Fibroblast of skin of scalp (primary cell): ENCODE data around the gene TEX44.
A peak's percentile ranks its signal among the peaks of the same experiment; 100 is the strongest.

Experiments used
- DNase-seq: peaks from one replicate; pipeline ENCODE4 v3.0.0-alpha.2; 2013

TEX44 gene

GRCh38 chr2:231605607-231606091, 13.0 kb downstream of the TEX44 start:
- DNase-seq, result no peak

GRCh38 chr2:231606941-231607340, 14.3 kb downstream of the TEX44 start:
- no peak for DNase-seq

GRCh38 chr2:231611273-231612108, 18.8 kb downstream of the TEX44 start:
- peak; percentile 73 for DNase-seq

- peak; percentile 80 for DNase-seq
Measured at GRCh38 chr2:231612109-231612455, 19.4 kb downstream of the TEX44 start.

GRCh38 chr2:231612456-231613330, 20.0 kb downstream of the TEX44 start:
- peak; percentile 93 for DNase-seq

- DNase-seq, result peak; percentile 22
Measured at GRCh38 chr2:231613331-231613662, 20.6 kb downstream of the TEX44 start.

GRCh38 chr2:231613663-231614558, 21.2 kb downstream of the TEX44 start:
- peak; percentile 87 for DNase-seq

- no peak for DNase-seq
Measured at GRCh38 chr2:231614559-231615057, 21.9 kb downstream of the TEX44 start.

GRCh38 chr2:231615058-231615671, 22.5 kb downstream of the TEX44 start:
- no peak for DNase-seq

- DNase-seq, result no peak
Measured at GRCh38 chr2:231616296-231616695, 23.6 kb downstream of the TEX44 start.

- no peak for DNase-seq
Measured at GRCh38 chr2:231617059-231617926, 24.6 kb downstream of the TEX44 start.

GRCh38 chr2:231621051-231621879, 28.6 kb downstream of the TEX44 start:
- no peak for DNase-seq

- DNase-seq, result no peak
Measured at GRCh38 chr2:231622963-231623362, 30.3 kb downstream of the TEX44 start.

- DNase-seq, result no peak
Measured at GRCh38 chr2:231626449-231626848, 33.8 kb downstream of the TEX44 start.

- DNase-seq, result peak; percentile 79
Measured at GRCh38 chr2:231627384-231628120, 34.9 kb downstream of the TEX44 start.

- peak; percentile 81 for DNase-seq
Measured at GRCh38 chr2:231632559-231633142, 40.0 kb downstream of the TEX44 start.

GRCh38 chr2:231633241-231633976, 40.7 kb downstream of the TEX44 start:
- DNase-seq, result no peak

GRCh38 chr2:231634412-231634811, 41.7 kb downstream of the TEX44 start:
- no peak for DNase-seq
